Adipose tissue (tissue), 3 donors: ENCODE data around the gene JUN. TPM values are rescaled to one million over a fixed set of nuclear protein-coding genes. Genes with fewer than 3 reads are reported as not detected.

ENCODE experiments used
- H3K27ac ChIP-seq: one replicate; pipeline ENCODE4 v1.5.1; 2013; ENCODE audit warnings: low read depth, low read length
- WGBS, 3 donors: extraction: QIAGEN DNeasy Blood & Tissue Kit; methylation state at CpG; one replicate each; pipeline ENCODE4 v1.1.7; 2013; 5-methylcytosine and 5-hydroxymethylcytosine counted together
- polyA plus RNA-seq, 3 donors: library from polyadenylated mRNA; stranded (reverse); fragments of 200-250 nt; gene quantifications; one replicate each; pipeline ENCODE4 v1.2.3, GENCODE V29; 2013
- donor health status: healthy with polysubstance abuse.
- donor health status: Bipolar disorder and iron deficiency.
- donor health status: healthy.

JUN gene
- polyA plus RNA-seq, 3 donors: 91.8 to 443 (median 176) TPM

DNA sequence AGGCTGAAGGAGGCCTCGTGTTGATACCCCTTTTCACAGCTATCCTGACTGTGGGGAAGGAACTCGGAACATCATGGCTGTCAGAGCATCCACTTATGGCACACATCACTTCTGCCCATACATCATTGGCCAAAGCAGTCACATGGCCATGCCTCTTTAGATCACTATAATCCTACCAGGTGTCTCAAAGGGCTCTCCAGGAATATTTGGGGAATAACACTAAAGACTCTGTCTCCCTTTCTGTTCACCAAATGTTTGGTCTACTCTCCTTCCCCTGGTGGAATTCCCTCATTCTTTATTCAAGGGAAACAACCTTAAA lies 3.0 kb upstream of the JUN start:
- WGBS, 3 donors: 85 to 93% (median 89%) methylated on average over 2 of the region's 2 CpGs

DNA sequence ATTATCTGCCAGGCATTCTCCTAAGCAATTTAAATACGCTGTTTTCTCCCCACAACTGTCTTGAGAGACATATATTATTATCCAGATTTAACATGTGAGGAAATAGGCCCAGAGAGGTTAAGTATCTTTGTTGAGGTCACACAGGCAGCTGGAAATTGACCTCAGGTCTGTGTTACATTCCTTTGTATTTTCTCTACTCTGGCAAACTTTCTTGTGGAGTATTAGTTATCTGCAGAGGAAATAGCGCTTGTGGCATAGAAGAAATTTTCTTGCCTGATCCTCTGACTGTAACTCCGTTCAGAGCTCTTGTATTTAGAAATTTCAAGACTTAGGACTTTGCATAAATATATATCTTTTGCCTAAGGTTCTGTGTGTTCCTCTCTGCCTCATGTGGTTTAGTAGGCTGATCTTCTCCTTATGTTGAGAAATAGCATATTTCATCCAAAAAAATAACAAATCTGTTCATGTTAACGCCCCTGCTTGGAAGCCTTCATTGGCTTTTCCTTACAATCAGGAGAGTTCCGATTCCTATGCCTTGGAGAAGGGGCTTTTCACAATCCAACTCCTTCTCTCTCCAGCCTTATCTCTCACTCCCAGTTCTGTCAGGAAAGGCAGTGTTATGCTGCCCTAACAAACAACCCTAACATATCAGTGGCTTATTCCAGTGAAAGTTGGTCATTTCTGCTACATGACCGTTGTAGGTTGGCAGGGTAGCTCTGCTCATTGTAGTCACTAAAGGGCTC lies 2.5 kb upstream of the JUN start:
- no peak overlapping the region for H3K27ac ChIP-seq
- WGBS, 3 donors: 66 to 81% (median 68%) methylated on average over 6 of the region's 6 CpGs

More for the DNA sequence above, 3.0 kb upstream of the JUN start:
- no peak overlapping the region for H3K27ac ChIP-seq

DNA sequence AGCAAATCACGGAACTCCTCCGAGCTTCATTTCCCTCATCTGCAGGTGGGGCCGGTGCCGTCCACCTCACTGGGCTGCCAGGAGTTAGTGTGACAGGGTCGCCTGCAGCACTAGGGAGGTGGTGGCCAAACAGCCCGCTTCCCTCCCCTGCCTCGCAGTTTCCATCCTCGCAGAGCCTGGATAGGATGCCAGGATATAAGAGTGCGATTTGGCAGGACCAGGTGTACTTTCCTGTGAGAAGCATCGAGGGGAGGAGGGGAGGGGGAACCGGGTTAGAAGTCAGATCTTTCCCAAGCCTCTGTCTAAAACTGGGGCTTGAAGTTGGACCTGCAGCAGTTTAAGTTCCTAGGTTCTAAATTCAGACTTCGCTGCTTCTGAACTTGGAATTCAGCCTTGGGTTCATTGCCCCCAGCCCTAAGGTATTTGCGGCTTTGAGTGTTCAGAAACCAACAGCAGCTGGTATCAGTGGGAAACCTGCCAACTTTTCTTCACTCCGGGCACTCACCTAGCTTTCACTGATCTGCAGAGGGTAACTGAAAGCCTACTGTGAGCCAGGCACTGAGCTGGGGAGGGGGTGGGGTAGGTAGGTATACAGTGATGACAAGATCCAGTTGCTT lies 1.7 kb upstream of the JUN start:
- H3K27ac ChIP-seq: peak overlapping the region; percentile 96
- WGBS, 3 donors: 3 to 5% (median 4%) methylated on average over 14 of the region's 14 CpGs

DNA sequence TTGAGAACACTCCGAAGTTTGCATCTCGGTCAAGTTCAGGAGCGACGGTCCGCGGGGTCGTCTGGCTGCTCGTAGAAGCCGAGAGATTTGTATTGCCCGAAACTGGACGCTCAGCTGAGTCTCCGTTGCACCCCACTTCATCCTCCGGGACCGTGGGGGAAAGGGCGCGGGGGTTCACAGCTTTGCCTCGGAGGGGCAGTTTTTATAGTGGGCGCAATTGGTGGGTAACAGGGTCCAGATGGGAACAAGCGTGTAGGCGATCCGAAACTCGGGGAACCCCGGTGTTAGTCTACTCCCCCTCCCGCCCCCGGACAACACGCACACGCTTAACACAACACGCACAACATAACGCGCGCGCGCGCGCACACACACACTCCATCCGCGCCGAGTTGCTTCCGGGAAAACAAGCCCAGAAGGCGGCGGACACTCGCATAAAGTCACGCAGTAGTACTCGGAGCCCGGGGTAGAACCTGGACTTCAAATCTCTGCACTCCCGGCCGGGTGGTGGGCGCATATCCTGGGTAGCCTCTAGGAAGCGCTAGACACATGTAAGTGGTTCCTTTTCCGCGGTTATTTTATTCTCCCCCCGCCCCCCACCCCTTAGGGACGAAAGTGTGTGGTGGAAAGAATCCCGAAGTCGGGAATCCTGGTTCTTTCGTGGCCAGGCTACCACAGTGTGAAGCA lies 1.1 kb upstream of the JUN start:
- WGBS, 3 donors: 0 to 1% (median 0%) methylated on average over 54 to 56 of the region's 56 CpGs
- peak overlapping the region; percentile 96 for H3K27ac ChIP-seq

DNA sequence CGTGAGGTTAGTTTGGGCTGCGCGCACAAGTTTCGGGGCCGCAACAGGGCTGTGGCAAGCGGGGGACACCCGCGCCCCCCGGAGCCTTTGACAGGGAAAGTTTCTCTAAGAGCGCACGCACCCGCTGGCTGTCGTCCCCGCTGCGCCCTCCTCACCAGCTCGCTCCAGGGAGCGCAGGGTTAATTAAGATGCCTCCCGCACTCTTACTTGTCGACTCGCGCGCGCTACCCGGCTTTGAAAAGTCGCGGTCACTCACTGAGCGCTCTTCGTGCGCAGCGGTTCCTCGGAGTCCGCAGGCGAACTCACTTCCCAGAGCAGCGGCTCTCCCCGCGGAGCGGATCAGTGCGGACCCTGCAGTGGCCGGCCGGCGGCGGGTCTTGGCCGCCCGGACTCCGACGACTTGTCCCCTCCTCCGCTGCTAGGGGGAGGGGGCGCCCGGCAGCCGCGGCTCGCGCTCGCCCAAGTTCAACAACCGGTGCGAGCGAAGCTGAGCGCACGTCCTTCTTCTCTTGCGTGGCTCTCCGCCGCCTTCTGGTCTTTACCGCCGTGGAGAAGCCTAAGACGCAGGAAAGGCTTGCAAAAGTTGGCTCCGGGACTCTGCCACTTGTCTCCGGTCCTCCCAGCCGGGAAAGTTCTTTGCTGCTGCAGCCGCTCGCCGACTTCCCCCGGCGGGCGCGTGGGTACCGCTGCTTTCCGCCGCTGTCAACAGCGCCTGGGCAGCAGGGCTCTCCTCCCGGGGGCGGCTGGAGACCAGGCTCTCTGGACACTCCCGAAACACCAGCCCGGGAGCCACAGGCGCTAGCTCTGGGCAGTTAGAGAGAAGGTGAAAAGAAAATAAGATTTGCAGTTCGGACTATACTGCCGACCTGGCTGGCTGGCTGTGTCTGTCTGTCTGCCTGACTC lies 506 bp downstream of the JUN start:
- 0 to 1% (median 0%) methylated on average over 77 to 86 of the region's 86 CpGs for WGBS, 3 donors
- peak overlapping the region; percentile 96 for H3K27ac ChIP-seq

DNA sequence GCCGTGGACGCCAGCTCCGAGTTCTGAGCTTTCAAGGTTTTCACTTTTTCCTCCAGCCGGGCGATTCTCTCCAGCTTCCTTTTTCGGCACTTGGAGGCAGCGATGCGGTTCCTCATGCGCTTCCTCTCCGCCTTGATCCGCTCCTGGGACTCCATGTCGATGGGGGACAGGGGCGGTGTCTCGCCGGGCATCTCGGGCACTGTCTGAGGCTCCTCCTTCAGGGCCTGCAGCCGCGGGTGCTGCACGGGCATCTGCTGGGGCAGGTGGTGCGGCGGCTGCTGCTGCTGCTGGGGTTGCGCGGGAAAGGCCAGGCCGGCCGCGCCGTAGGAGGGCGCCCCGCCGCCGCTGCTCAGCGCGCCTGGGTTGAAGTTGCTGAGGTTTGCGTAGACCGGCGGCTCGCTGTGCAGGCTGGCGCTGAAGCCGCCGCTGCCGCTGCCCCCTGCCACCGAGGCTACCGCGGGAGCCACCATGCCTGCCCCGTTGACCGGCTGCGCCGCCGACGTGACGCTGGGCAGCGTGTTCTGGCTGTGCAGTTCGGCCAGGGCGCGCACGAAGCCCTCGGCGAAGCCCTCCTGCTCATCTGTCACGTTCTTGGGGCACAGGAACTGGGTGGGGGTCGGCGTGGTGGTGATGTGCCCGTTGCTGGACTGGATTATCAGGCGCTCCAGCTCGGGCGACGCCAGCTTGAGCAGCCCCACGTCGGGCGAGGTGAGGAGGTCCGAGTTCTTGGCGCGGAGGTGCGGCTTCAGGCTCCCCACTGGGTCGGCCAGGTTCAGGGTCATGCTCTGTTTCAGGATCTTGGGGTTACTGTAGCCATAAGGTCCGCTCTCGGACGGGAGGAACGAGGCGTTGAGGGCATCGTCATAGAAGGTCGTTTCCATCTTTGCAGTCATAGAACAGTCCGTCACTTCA lies 1.4 kb downstream of the JUN start:
- 1% methylated on average over 74 to 82 of the region's 82 CpGs for WGBS, 3 donors
- H3K27ac ChIP-seq: peak overlapping the region; percentile 96

DNA sequence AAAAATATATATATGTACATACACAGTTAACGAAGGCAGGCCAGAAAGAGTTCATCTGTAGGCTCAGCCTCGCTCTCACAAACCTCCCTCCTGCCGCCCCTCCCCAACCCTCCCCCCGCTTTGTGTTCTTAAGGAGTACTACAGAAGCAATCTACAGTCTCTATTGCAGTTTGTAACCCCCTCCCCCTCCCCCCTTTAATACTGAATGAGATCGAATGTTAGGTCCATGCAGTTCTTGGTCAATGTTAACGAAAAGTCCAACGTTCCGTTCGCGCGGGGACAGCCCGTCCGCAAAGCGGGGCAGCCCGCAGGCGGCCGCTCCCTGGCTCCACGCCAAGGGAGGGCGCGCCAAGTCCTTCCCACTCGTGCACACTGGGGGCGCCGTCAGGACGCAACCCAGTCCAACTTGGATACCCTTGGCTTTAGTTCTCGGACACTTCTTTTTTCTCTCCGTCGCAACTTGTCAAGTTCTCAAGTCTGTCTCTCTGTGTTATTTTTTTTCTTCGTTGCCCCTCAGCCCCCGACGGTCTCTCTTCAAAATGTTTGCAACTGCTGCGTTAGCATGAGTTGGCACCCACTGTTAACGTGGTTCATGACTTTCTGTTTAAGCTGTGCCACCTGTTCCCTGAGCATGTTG lies 2.2 kb downstream of the JUN start:
- H3K27ac ChIP-seq: no peak overlapping the region
- WGBS, 3 donors: 0 to 2% (median 1%) methylated on average over 32 of the region's 32 CpGs

DNA sequence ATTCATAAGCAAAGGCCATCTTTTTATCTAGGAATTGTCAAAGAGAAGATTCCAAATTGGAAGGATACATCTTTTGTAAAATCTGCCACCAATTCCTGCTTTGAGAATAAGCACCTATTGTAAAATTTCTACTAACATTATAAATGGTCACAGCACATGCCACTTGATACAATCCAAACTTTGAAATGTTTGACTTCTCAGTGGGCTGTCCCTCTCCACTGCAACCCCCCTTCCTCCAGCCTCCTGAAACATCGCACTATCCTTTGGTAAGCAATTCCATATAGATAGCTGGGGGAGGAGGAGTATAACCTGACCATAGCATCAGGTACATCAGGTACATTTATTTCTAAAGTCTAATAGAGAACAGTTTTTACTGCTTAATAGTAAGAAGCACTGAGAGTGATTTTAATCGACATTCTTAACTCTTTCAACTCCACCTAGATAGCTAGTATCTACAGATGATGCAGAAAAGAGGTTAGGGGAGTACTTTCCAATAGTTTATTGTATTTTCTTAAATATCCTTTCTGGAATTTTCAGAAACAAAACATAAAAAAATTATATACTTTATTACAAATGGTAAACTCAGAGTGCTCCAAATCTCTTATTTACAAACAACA lies 2.9 kb downstream of the JUN start:
- 8 to 47% (median 43%) methylated on average over 2 of the region's 2 CpGs for WGBS, 3 donors
- H3K27ac ChIP-seq: no peak overlapping the region

DNA sequence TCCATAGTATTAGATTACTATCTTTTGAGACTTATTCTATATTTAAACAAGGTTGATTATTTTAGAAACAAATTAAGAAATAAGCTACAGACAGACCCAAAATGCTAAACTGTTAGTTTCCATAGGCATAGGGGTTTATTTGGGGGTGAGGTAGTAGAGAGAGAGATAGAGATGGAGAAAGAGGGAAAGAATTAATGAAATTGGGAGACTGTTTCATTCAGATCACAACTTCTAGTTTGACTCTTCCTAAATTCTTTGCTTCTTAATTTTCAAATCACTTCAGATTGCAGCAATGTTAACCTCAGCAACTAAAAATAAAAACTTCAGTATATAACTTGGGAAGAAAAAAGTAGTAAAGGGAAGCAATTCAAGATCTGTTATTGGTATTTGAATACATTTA lies 3.4 kb downstream of the JUN start:
- H3K27ac ChIP-seq: no peak overlapping the region

DNA sequence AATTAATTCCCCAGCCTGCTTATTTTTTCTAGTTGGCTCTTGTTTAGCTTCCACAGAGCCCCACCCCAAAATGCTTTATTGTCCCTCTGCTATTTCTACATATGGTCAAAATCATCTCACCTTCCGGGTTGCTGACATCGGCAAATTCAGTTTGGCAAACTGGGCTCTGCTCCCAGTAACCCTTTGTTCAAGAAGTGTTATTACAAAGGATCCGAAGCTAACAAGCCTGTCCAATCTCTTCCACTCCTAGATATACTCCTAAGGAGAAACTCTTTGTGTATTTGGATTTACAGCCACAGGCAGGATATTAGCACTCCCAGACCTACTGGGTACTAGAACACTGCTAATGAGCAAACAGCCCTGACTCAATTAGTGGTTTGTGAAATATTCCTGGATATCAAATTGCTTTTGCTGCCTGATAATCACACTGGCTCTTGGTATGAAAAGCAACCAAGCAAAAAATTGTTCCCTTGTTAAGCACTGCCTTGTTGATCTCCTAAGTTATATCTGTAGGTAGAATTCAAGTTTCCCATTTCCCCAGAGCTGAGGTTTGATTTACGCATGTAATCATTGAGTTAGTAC lies 4.0 kb downstream of the JUN start:
- H3K27ac ChIP-seq: no peak overlapping the region

DNA sequence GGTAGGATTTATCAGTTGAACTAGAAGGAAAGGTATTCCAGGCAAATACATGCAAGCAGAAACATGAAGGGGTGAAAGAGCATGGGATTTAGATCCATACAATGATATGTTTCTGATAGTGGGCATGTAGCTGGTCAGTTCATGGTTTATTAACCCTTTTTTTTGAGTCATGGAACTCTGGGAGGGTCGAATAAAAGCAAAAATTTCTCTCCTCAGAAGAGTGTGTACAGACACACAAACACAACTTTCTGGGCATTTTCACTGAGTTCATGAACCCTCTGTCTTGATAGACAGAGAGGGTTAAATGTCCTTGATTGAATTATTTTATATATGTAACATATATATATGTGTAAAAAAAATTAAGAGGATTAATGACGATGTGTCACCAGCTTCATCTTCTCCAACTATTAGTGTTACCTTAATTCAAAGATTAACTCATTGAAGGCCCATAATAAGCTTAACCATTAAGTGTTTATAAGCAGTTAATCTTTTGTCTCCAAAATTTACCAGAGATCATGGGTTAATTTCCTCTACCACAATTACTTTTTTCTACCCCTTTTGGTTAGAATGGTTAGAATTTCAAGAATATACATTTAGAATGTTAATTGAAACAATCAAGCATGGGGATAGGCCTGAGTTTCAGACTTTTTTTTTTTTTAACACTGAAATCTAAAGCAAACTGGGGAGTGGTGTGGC lies 4.6 kb downstream of the JUN start:
- no peak overlapping the region for H3K27ac ChIP-seq
- WGBS, 3 donors: 49 to 76% (median 73%) methylated on average over 2 of the region's 2 CpGs

More for the DNA sequence above, 4.0 kb downstream of the JUN start:
- WGBS, 3 donors: 22 to 56% (median 48%) methylated on average over 4 of the region's 4 CpGs

DNA sequence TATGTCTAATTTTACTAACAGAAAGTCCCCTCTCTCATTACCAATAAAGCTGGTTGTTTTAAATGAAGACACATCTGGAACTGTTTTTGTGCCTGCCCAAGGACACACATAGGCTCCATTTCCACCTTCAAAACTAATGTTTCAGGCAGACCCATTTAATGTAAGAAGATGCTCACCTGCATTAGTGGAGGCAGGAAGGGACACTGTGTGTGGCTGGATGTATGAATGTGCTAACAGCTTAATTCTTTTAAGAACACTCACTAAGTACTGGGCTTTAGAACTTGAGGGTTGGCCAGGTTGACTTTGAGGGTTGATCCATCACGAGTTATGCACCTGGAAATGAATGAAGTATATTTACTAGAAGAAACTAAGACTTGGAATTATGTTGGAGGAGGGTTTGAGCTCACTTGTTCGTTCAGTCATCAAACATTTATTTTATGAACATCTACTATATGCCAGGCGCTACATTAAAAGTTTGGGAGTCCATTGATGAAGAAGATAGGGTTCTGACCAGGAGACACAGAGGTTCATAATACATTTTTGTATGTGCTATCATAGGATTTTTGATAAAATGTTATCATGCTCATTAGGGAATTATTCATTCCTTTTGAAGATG lies 5.4 kb downstream of the JUN start:
- 75 to 92% (median 92%) methylated on average over 3 of the region's 3 CpGs for WGBS, 3 donors
- no peak overlapping the region for H3K27ac ChIP-seq

DNA sequence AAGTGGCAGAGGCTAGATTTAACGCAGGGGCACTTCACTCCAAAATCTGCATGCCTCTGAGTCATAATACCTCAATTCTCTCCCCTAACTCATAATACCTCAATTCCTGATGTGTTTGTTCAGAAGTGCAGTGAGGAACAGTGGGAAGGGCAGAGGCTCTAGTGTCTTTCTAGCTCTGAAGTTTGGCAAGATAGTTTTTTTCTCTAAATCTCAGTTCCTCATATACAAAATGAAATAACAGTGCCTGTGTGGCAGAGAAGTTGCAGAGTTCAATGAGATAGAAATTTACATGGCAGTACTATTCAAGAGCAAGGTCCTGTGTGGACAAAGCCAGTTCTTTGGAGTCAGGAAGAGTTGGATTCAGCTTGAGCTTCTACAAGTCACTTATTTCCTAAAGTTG lies 9.8 kb downstream of the JUN start:
- 56 to 75% (median 73%) methylated on average over 1 of the region's 1 CpG for WGBS, 3 donors
- no peak overlapping the region for H3K27ac ChIP-seq

DNA sequence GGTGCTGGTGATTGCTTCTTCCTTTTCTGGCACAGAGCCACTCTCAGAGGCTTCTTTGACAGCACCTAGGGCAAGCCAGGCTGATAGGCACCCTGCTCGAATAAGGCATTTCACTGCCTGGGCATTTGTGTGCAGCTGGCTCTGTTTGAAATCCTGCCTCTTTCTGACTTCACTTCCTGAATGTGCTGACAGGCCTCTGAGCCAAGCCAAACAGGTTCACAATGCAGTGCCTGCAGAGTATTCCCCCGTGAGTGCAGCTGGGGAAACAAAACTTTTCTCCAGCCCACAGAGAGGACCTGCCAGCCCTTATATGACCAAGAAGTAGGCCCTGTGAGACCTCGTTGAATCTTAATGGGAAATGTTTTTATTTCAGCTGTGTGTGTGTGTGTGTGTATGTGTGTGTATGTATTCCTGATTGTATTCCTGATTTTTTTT lies 10.4 kb downstream of the JUN start:
- WGBS, 3 donors: 4 to 21% (median 9%) methylated on average over 3 of the region's 3 CpGs
- no peak overlapping the region for H3K27ac ChIP-seq

DNA sequence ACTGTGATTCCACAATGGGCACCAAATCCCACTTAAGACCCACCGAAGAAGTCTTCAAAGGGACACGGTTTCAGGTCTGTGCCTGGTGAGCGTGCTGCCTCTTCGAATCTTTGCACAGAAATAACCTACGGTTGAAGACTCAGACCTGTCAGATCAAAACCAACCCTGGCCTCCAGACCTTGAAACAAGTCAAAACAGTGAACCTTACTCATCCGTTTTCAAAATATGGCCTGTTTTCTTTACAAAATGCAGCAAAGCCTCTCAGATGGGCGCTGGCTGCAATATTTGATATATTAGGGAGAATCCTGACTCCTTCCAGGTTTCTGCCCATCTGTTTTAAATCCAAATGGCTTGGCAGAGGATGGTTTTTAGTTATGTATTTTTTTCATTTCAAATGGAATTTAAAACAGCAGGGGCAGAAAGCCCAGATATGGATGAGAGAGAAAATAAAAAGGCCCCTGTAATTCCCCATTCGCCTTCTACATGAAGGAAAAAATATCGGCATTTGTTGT lies 14.0 kb downstream of the JUN start:
- WGBS, 3 donors: 72 to 75% (median 73%) methylated on average over 9 of the region's 9 CpGs
- H3K27ac ChIP-seq: no peak overlapping the region
